Fibroblast of lung (primary cell): Measurements from ENCODE around the gene ZNF580. TPM values are rescaled to one million over a fixed set of nuclear protein-coding genes. Genes with fewer than 3 reads are reported as not detected.

Experiments used
- DNase-seq, 2 donors: peaks; one replicate each; pipeline versions ENCODE4 v3.0.0 to v3.0.0-alpha.2; 2010; ENCODE audit warnings: low read depth in 2 of 2
- H2AFZ ChIP-seq: 2 replicates; pipeline ENCODE4 v1.5.1; 2012; ENCODE audit warnings: low read length, control low read depth, inconsistent platforms
- H3K27ac ChIP-seq: 2 replicates; pipeline ENCODE4 v1.5.1; 2011; ENCODE audit warnings: low read length, control low read depth; ENCODE audit not compliant: insufficient read depth
- H3K27me3 ChIP-seq: 2 replicates; pipeline ENCODE4 v1.5.1; 2011; ENCODE audit warnings: mild to moderate bottlenecking, low read length; ENCODE audit not compliant: control insufficient read depth, insufficient read depth
- H3K36me3 ChIP-seq: 2 replicates; pipeline ENCODE4 v1.5.1; 2011; ENCODE audit warnings: low read length; ENCODE audit not compliant: control insufficient read depth, insufficient read depth
- H3K4me1 ChIP-seq: 2 replicates; pipeline ENCODE4 v1.5.1; 2011; ENCODE audit warnings: low read length; ENCODE audit not compliant: control insufficient read depth, insufficient read depth; ENCODE audit errors: extremely low read depth
- H3K4me2 ChIP-seq: 2 replicates; pipeline ENCODE4 v1.5.1; 2011; ENCODE audit warnings: low read length, control low read depth; ENCODE audit not compliant: insufficient read depth; ENCODE audit errors: extremely low read depth
- H3K4me3 ChIP-seq, 4 experiments: fragments of 200-600 bp in 1 of 4; sonication (generic) in 1 of 4; replicated peaks in 1 of 4; 2 replicates each; pipeline ENCODE4 v1.5.1; 2011 to 2016; ENCODE audit warnings: low read length in 4 of 4, low read depth in 3 of 4, mild to moderate bottlenecking in 3 of 4, control low read depth in 2 of 4, inconsistent platforms in 1 of 4, mixed read lengths in 1 of 4; ENCODE audit not compliant: insufficient read depth in 1 of 4; ENCODE audit errors: control extremely low read depth in 1 of 4
- H3K79me2 ChIP-seq: 2 replicates; pipeline ENCODE4 v1.5.1; 2012; ENCODE audit warnings: mild to moderate bottlenecking, low read length, inconsistent platforms; ENCODE audit not compliant: control insufficient read depth, insufficient read depth
- H3K9ac ChIP-seq: 2 replicates; pipeline ENCODE4 v1.5.1; 2011; ENCODE audit warnings: mild to moderate bottlenecking, low read length, control low read depth; ENCODE audit not compliant: insufficient read depth
- H3K9me3 ChIP-seq: 2 replicates; pipeline ENCODE4 v1.5.1; 2012; ENCODE audit warnings: low read depth, low read length; ENCODE audit not compliant: control insufficient read depth, insufficient read depth
- H4K20me1 ChIP-seq: 2 replicates; pipeline ENCODE4 v1.5.1; 2011; ENCODE audit warnings: low read length; ENCODE audit not compliant: control insufficient read depth, insufficient read depth; ENCODE audit errors: extremely low read depth
- EZH2 ChIP-seq: IDR thresholded peaks from 2 replicates; pipeline ENCODE4 v1.5.1; 2012; ENCODE audit warnings: low read length, control low read depth, mild to moderate bottlenecking; ENCODE audit errors: missing control alignments
- polyA plus RNA-seq, 2 donors: library from polyadenylated mRNA; depleted of rRNA in 1 of 2; stranded (reverse) in 1 of 2; unstranded in 1 of 2; fragments of >200 nt; gene quantifications; 2 replicates each; pipeline ENCODE4 v1.2.1, GENCODE V29; 2011 to 2012; ENCODE audit warnings: missing spikeins in 1 of 2
- total RNA-seq: library from RNA; depleted of rRNA; stranded (reverse); fragments of >200 nt; gene quantifications from 2 replicates; pipeline ENCODE4 v1.2.1, GENCODE V29; 2014
- TF ChIP-seq, protein P1 (sequence below), 2 donors: IDR thresholded peaks in 1 of 2; conservative IDR thresholded peaks in 1 of 2; 1 replicate in 1 of 2; 2 replicates in 1 of 2; pipeline ENCODE4 v1.5.1; 2011 to 2012; ENCODE audit warnings: low read length in 2 of 2, control low read depth in 1 of 2, inconsistent platforms in 1 of 2, low read depth in 1 of 2, mild to moderate bottlenecking in 1 of 2

Gene ZNF580
- total and polyA plus RNA-seq, 2 donors (not counting 1 experiment from before 2014, with no cell fraction given) = 4.1 to 7.2 TPM

GRCh38 chr19:55603115-55603514, 37.7 kb upstream of the ZNF580 start:
- Histone ChIP-seq H4K20me1 (no peaks in the 10 kb centered on the region), H3K79me2 (peaks cover 26% of the 10 kb centered on the region), H3K4me2 (no peak overlapping the region), H3K9ac (no peak overlapping the region), H3K4me1 (peaks cover 10% of the 10 kb centered on the region), H3K27me3 (no peaks in the 10 kb centered on the region), H2AFZ (no peak overlapping the region), H3K9me3 (no peaks in the 10 kb centered on the region), H3K4me3 (no peak overlapping the region), H3K36me3 (peaks cover 2% of the 10 kb centered on the region), H3K27ac (no peak overlapping the region)
- no peak for DNase-seq
- TF ChIP-seq, protein P1, sequence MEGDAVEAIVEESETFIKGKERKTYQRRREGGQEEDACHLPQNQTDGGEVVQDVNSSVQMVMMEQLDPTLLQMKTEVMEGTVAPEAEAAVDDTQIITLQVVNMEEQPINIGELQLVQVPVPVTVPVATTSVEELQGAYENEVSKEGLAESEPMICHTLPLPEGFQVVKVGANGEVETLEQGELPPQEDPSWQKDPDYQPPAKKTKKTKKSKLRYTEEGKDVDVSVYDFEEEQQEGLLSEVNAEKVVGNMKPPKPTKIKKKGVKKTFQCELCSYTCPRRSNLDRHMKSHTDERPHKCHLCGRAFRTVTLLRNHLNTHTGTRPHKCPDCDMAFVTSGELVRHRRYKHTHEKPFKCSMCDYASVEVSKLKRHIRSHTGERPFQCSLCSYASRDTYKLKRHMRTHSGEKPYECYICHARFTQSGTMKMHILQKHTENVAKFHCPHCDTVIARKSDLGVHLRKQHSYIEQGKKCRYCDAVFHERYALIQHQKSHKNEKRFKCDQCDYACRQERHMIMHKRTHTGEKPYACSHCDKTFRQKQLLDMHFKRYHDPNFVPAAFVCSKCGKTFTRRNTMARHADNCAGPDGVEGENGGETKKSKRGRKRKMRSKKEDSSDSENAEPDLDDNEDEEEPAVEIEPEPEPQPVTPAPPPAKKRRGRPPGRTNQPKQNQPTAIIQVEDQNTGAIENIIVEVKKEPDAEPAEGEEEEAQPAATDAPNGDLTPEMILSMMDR (conservative IDR thresholded peaks at IDR 0.05 in 1 of 2, IDR thresholded peaks at IDR 0.05 in 1 of 2; ENCODE audit: low read depth in 1 of 2, low read length in 2 of 2) = no peak
- TF ChIP-seq EZH2 = no peak

DNA sequence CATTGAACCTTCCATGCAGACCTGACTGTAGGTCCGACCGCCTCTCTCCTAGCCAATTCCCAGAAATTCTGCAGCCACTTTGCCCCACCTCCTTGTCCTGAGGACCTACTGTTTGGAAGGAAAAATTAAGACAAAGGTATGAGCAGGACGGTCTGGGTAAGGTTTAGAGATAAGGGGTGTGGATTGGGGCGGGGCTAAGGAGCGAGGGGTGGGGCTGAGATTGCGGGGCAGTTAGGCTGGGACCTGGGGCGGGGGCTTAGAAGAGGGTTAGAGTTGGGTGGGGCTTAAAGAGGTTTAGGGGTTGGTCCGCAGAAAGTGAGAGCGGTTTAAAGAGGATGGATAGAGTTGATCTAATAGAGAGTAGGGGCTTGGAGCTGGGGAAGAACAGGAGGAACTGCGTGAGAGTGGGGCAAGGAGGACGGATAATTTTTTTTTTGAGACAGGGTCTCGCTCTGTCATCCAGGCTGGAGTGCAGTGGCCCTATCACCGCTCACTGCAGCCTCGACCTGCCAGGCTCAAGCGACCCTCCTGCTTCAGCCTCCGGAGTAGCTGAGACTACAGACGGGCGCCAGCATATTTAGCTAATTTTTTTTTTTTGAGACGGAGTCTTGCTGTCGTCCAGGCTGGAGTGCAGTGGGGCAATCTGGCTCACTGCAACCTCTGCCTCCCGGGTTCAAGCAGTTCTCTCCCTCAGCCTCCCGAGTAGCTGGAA, 37.1 kb upstream of the ZNF580 start:
- Histone ChIP-seq H3K4me1 (peaks cover 10% of the 10 kb centered on the region), H3K9me3 (no peaks in the 10 kb centered on the region), H3K36me3 (peaks cover 2% of the 10 kb centered on the region), H3K79me2 (peaks cover 30% of the 10 kb centered on the region), H4K20me1 (no peaks in the 10 kb centered on the region), H3K9ac (no peak overlapping the region), H2AFZ (no peak overlapping the region), H3K27me3 (no peaks in the 10 kb centered on the region), H3K4me3 (no peak overlapping the region), H3K4me2 (no peak overlapping the region), H3K27ac (no peak overlapping the region)
- no peak for DNase-seq
- TF ChIP-seq, protein P1 (conservative IDR thresholded peaks at IDR 0.05 in 1 of 2, IDR thresholded peaks at IDR 0.05 in 1 of 2; ENCODE audit: low read depth in 1 of 2, low read length in 2 of 2) = no peak
- no peak for TF ChIP-seq EZH2

- peak overlapping the region in 3 of 4 experiments; percentile 19 to 95 (median 57) for H3K4me3 ChIP-seq
- peaks cover 2% of the 10 kb centered on the region for H3K36me3 ChIP-seq
- H2AFZ ChIP-seq = peak overlapping the region; percentile 12
- peaks cover 10% of the 10 kb centered on the region for H3K4me1 ChIP-seq
- H4K20me1 ChIP-seq = no peaks in the 10 kb centered on the region
- H3K27me3 ChIP-seq = no peaks in the 10 kb centered on the region
- no peaks in the 10 kb centered on the region for H3K9me3 ChIP-seq
- peak overlapping the region; percentile 59 for H3K27ac ChIP-seq
- peak; percentile 92 to 97 for DNase-seq
- H3K9ac ChIP-seq = peak overlapping the region; percentile 54
- TF ChIP-seq, protein P1 (conservative IDR thresholded peaks at IDR 0.05 in 1 of 2, IDR thresholded peaks at IDR 0.05 in 1 of 2; ENCODE audit: low read depth in 1 of 2, low read length in 2 of 2) = no peak
- no peak for TF ChIP-seq EZH2
- peaks cover 32% of the 10 kb centered on the region for H3K79me2 ChIP-seq
- peak overlapping the region; percentile 40 for H3K4me2 ChIP-seq
Observed at GRCh38 chr19:55605207-55605636, 35.6 kb upstream of the ZNF580 start.
